Neural progenitor cell (in vitro differentiated cells): ENCODE results near the gene FSTL4. TPM values are rescaled to one million over a fixed set of nuclear protein-coding genes. Genes with fewer than 3 reads are reported as not detected.

Experiments used
- DNase-seq: peaks from one replicate; pipeline ENCODE4 v3.0.0-alpha.2; 2016; ENCODE audit warnings: low spot score
- H2AFZ ChIP-seq: fragments of 200-600 bp; sonication (generic); replicated peaks from 2 replicates; pipeline ENCODE4 v1.6.1; 2016; ENCODE audit warnings: antibody characterized with exemption
- H3F3A ChIP-seq: fragments of 200-600 bp; sonication (generic); 2 replicates; pipeline ENCODE4 v1.6.1; 2016; ENCODE audit warnings: antibody characterized with exemption, low read depth
- H3K27ac ChIP-seq: fragments of 200-600 bp; sonication (generic); 2 replicates; pipeline ENCODE4 v1.5.1; 2016; ENCODE audit warnings: mild to moderate bottlenecking
- H3K27me3 ChIP-seq: fragments of 200-600 bp; sonication (generic); 2 replicates; pipeline ENCODE4 v1.6.1; 2016; ENCODE audit warnings: mild to moderate bottlenecking, moderate library complexity
- H3K36me3 ChIP-seq: fragments of 200-600 bp; sonication (generic); 2 replicates; pipeline ENCODE4 v1.5.1; 2016
- H3K4me1 ChIP-seq: fragments of 200-600 bp; sonication (generic); 2 replicates; pipeline ENCODE4 v1.6.1; 2016; ENCODE audit warnings: mixed run types
- H3K4me2 ChIP-seq: fragments of 200-600 bp; sonication (generic); 2 replicates; pipeline ENCODE4 v1.6.1; 2016
- H3K4me3 ChIP-seq: fragments of 200-600 bp; sonication (generic); 2 replicates; pipeline ENCODE4 v1.5.1; 2016
- H3K79me2 ChIP-seq: fragments of 200-600 bp; sonication (generic); 2 replicates; pipeline ENCODE4 v1.6.1; 2016; ENCODE audit warnings: low read depth
- H3K9ac ChIP-seq: fragments of 200-600 bp; sonication (generic); 2 replicates; pipeline ENCODE4 v1.6.1; 2016
- H3K9me3 ChIP-seq: fragments of 200-600 bp; sonication (generic); 2 replicates; pipeline ENCODE4 v1.5.1; 2016; ENCODE audit warnings: low read depth
- H4K20me1 ChIP-seq: fragments of 200-600 bp; sonication (generic); 2 replicates; pipeline ENCODE4 v1.6.1; 2016; ENCODE audit warnings: low read depth
- H3K27ac Mint-ChIP-seq: 3 replicates; pipeline ENCODE4 v1.8.0; 2021; ENCODE audit warnings: mixed read lengths
- H3K27me3 Mint-ChIP-seq: 2 replicates; pipeline ENCODE4 v1.8.0; 2022; ENCODE audit warnings: low read depth, mild to moderate bottlenecking, inconsistent platforms, moderate library complexity, mixed read lengths; ENCODE audit not compliant: insufficient read depth
- H3K36me3 Mint-ChIP-seq: 3 replicates; pipeline ENCODE4 v1.8.0; 2021; ENCODE audit warnings: mixed read lengths
- H3K4me1 Mint-ChIP-seq: 3 replicates; pipeline ENCODE4 v1.8.0; 2021; ENCODE audit warnings: mixed read lengths
- H3K4me3 Mint-ChIP-seq: 3 replicates; pipeline ENCODE4 v1.8.0; 2021; ENCODE audit warnings: mild to moderate bottlenecking, moderate library complexity, mixed read lengths
- H3K9me3 Mint-ChIP-seq: 3 replicates; pipeline ENCODE4 v1.8.0; 2020; ENCODE audit warnings: mixed read lengths
- CTCF ChIP-seq: fragments of 200-600 bp; sonication (generic); IDR thresholded peaks from 2 replicates; pipeline ENCODE4 v1.5.1; 2017; ENCODE audit warnings: antibody characterized with exemption, mild to moderate bottlenecking
- EZH2 ChIP-seq: fragments of 200-600 bp; sonication (generic); IDR thresholded peaks from 2 replicates; pipeline ENCODE4 v1.6.1; 2017; ENCODE audit warnings: antibody characterized with exemption, mild to moderate bottlenecking, moderate library complexity
- EZH2phosphoT487 ChIP-seq: fragments of 200-600 bp; sonication (generic); IDR thresholded peaks from 2 replicates; pipeline ENCODE4 v1.6.1; 2017; ENCODE audit warnings: antibody characterized with exemption
- total RNA-seq: library from RNA; depleted of rRNA; stranded (reverse); fragments of >200 nt; gene quantifications from 2 replicates; pipeline ENCODE4 v1.2.3, GENCODE V29; 2015; ENCODE audit warnings: low replicate concordance

The FSTL4 gene
- total RNA-seq, 1 donor from 2014 or later = 0.95 TPM

- no peaks in the 10 kb centered on the region for H3K36me3 ChIP-seq
- Mint-ChIP-seq H3K27me3 (peaks cover 6% of the 10 kb centered on the region), H3K27ac (no peak overlapping the region), H3K4me1 (peaks cover 59% of the 10 kb centered on the region), H3K4me3 (no peak overlapping the region), H3K9me3 (no peaks in the 10 kb centered on the region), H3K36me3 (no peaks in the 10 kb centered on the region)
- H3K27ac ChIP-seq = no peak overlapping the region
- H3K27me3 ChIP-seq = no peaks in the 10 kb centered on the region
- no peaks in the 10 kb centered on the region for H4K20me1 ChIP-seq
- DNase-seq = no peak
- no peak overlapping the region for H3K9ac ChIP-seq
- H2AFZ ChIP-seq = no peak overlapping the region
- no peaks in the 10 kb centered on the region for H3K79me2 ChIP-seq
- peaks cover 39% of the 10 kb centered on the region for H3K4me1 ChIP-seq
- H3K9me3 ChIP-seq = no peaks in the 10 kb centered on the region
- H3F3A ChIP-seq = peaks cover 16% of the 10 kb centered on the region
- H3K4me3 ChIP-seq = no peak overlapping the region
- no peak overlapping the region for H3K4me2 ChIP-seq
- TF ChIP-seq EZH2phosphoT487 (no peak), CTCF (no peak), EZH2 (no peak)
Measured at GRCh38 chr5:133367984-133368383, 244.4 kb downstream of the FSTL4 start.

GRCh38 chr5:133367071-133367786 lies 245.1 kb downstream of the FSTL4 start:
- Histone ChIP-seq H3K4me1 (peaks cover 46% of the 10 kb centered on the region), H3K79me2 (no peaks in the 10 kb centered on the region), H3K36me3 (no peaks in the 10 kb centered on the region), H3K27ac (no peak overlapping the region), H2AFZ (no peak overlapping the region), H3K9me3 (no peaks in the 10 kb centered on the region), H3K4me3 (no peak overlapping the region), H3F3A (peaks cover 18% of the 10 kb centered on the region), H4K20me1 (no peaks in the 10 kb centered on the region), H3K4me2 (no peak overlapping the region), H3K27me3 (no peaks in the 10 kb centered on the region), H3K9ac (no peak overlapping the region)
- peaks cover 6% of the 10 kb centered on the region for H3K27me3 Mint-ChIP-seq
- no peak overlapping the region for H3K27ac Mint-ChIP-seq
- no peaks in the 10 kb centered on the region for H3K36me3 Mint-ChIP-seq
- DNase-seq = no peak
- peaks cover 64% of the 10 kb centered on the region for H3K4me1 Mint-ChIP-seq
- no peaks in the 10 kb centered on the region for H3K9me3 Mint-ChIP-seq
- no peak overlapping the region for H3K4me3 Mint-ChIP-seq
- TF ChIP-seq CTCF (no peak), EZH2phosphoT487 (no peak), EZH2 (no peak)

GRCh38 chr5:133366438-133366837 lies 245.9 kb downstream of the FSTL4 start:
- Histone ChIP-seq H3K4me1 (peaks cover 54% of the 10 kb centered on the region), H3K4me2 (no peak overlapping the region), H3K9me3 (no peaks in the 10 kb centered on the region), H3K27ac (no peak overlapping the region), H3K27me3 (no peaks in the 10 kb centered on the region), H2AFZ (no peak overlapping the region), H3K36me3 (no peaks in the 10 kb centered on the region), H3K9ac (no peak overlapping the region), H4K20me1 (no peaks in the 10 kb centered on the region), H3F3A (peaks cover 25% of the 10 kb centered on the region), H3K79me2 (no peaks in the 10 kb centered on the region), H3K4me3 (no peak overlapping the region)
- Mint-ChIP-seq H3K27ac (no peak overlapping the region), H3K27me3 (peaks cover 6% of the 10 kb centered on the region), H3K4me1 (peaks cover 64% of the 10 kb centered on the region), H3K4me3 (peak overlapping the region; percentile 34), H3K36me3 (no peaks in the 10 kb centered on the region), H3K9me3 (no peaks in the 10 kb centered on the region)
- TF ChIP-seq EZH2 = no peak
- no peak for TF ChIP-seq EZH2phosphoT487
- TF ChIP-seq CTCF = no peak
- no peak for DNase-seq
